ENCODE measurements around the gene SLIRP. TPM values are rescaled to one million over a fixed set of nuclear protein-coding genes. Genes with fewer than 3 reads are reported as not detected.

The SLIRP gene
- total and polyA plus RNA-seq, 2 of the 4 experiments (the other 2 are of a cell fraction): 226 to 244 TPM

DNA sequence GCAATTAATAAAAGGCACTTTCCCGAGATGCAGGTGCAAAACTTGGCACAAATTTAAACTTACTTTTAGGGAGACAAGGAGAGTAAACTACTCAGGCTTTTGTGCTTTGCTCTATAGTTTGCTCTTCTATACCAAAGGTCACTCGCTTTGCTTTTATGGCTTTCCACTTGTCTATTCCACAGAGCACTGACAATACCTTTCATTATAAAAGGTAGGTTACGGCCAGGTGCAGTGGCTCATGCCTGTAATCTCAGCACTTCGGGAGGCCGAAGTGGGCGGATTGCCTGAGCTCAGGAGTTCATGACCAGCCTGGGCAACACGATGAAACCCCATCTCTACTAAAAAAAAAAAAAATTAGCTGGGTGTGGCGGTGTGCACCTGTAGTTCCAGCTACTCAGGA, 33.0 kb upstream of the SLIRP start:
- in situ Hi-C loops (cut with MboI; ENCODE audit: low sequenced_read_pairs): no loop called here
- H3K4me3 ChIP-seq (ENCODE audit: insufficient read depth, low read depth, low read length): no peak overlapping the region
- H3K14ac ChIP-seq (replicated peaks; ENCODE audit: low read depth, low read length): no peak overlapping the region
- dilution Hi-C loops (cut with HindIII; ENCODE audit: low sequenced_read_pairs, unreplicated experiment): no loop called here
- H2BK15ac ChIP-seq (ENCODE audit: low read depth, low read length): no peak overlapping the region
- no peak overlapping the region for H2BK5ac ChIP-seq (ENCODE audit: low read depth, low read length, poor library complexity, severe bottlenecking)
- BruUV-seq (replicated peaks): no TSS peak
- no peak overlapping the region for H2AK9ac ChIP-seq (replicated peaks; ENCODE audit: low read depth, low read length, poor library complexity)
- DNase-seq (no peak), ATAC-seq (ENCODE audit: low read depth) (no peak)
- H4K20me1 ChIP-seq (ENCODE audit: insufficient read depth, low read length): no peaks in the 10 kb centered on the region
- TF ChIP-seq, protein P1, sequence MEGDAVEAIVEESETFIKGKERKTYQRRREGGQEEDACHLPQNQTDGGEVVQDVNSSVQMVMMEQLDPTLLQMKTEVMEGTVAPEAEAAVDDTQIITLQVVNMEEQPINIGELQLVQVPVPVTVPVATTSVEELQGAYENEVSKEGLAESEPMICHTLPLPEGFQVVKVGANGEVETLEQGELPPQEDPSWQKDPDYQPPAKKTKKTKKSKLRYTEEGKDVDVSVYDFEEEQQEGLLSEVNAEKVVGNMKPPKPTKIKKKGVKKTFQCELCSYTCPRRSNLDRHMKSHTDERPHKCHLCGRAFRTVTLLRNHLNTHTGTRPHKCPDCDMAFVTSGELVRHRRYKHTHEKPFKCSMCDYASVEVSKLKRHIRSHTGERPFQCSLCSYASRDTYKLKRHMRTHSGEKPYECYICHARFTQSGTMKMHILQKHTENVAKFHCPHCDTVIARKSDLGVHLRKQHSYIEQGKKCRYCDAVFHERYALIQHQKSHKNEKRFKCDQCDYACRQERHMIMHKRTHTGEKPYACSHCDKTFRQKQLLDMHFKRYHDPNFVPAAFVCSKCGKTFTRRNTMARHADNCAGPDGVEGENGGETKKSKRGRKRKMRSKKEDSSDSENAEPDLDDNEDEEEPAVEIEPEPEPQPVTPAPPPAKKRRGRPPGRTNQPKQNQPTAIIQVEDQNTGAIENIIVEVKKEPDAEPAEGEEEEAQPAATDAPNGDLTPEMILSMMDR (conservative IDR thresholded peaks at IDR 0.05; ENCODE audit: low read depth, low read length): no peak
- TF ChIP-seq CEBPB (IDR thresholded peaks at IDR 0.05; ENCODE audit: low read depth, low read length) (no peak), USF2 (IDR thresholded peaks at IDR 0.05; ENCODE audit: low read depth, low read length) (no peak), NFE2L2 (IDR thresholded peaks at IDR 0.05; ENCODE audit: low read depth, low read length) (no peak), RFX5 (IDR thresholded peaks at IDR 0.05; ENCODE audit: low read depth, low read length) (no peak), MXI1 (IDR thresholded peaks at IDR 0.05; ENCODE audit: borderline replicate concordance, low read depth, low read length) (no peak), SMC3 (IDR thresholded peaks at IDR 0.05; ENCODE audit: low read depth, low read length) (no peak), BHLHE40 (IDR thresholded peaks at IDR 0.05; ENCODE audit: low read depth, low read length) (no peak), ELK1 (IDR thresholded peaks at IDR 0.05; ENCODE audit: borderline replicate concordance, low read depth, low read length) (no peak)
- H4K91ac ChIP-seq (ENCODE audit: insufficient read depth, low read depth, low read length): no peak overlapping the region
- no peak overlapping the region for H4K5ac ChIP-seq (ENCODE audit: low read depth, low read length)
- peaks cover 20% of the 10 kb centered on the region for H3K36me3 ChIP-seq (ENCODE audit: control insufficient read depth, insufficient read depth, low read length)
- no peak overlapping the region for H3K18ac ChIP-seq (ENCODE audit: low read depth, low read length)
- H3K79me1 ChIP-seq (ENCODE audit: low read depth in 1 of 2, low read length in 2 of 2): no peaks in the 10 kb centered on the region
- no peak overlapping the region for H2BK120ac ChIP-seq (ENCODE audit: low read depth, low read length)
- no peak overlapping the region for H3K56ac ChIP-seq (ENCODE audit: extremely low read depth, insufficient read depth, low read length)
- no peak overlapping the region for H2AFZ ChIP-seq (replicated peaks; ENCODE audit: low read length, poor library complexity)
- no CpG with 5 or more reads among the region's 8 CpGs for WGBS, 2 experiments (ENCODE audit: extremely low coverage in 2 of 2, insufficient read length in 1 of 2)
- ChIA-PET CTCF (no interaction called here), POLR2A (ENCODE audit: unreplicated experiment) (no interaction called here)
- H3K27ac ChIP-seq (ENCODE audit: insufficient read depth, low read length): no peak overlapping the region
- no peak overlapping the region for H4K8ac ChIP-seq (ENCODE audit: low read depth in 2 of 2, low read length in 2 of 2)
- H2AK5ac ChIP-seq (ENCODE audit: low read depth, low read length): no peak overlapping the region
- H3K9ac ChIP-seq (ENCODE audit: low read depth, low read length): no peak overlapping the region
- H3K27me3 ChIP-seq (ENCODE audit: control insufficient read depth, insufficient read depth, low read length): no peaks in the 10 kb centered on the region
- H2BK20ac ChIP-seq (ENCODE audit: low read depth, low read length): no peak overlapping the region
- H3K9me1 ChIP-seq (ENCODE audit: insufficient read depth, low read length): 0 out of 2 replicates have a peak, but pooled peaks cover 3% of the 10 kb centered on the region
- intact Hi-C loops (cut with micrococcal nuclease): no loop called here
- no peaks in the 10 kb centered on the region for H3K9me3 ChIP-seq (ENCODE audit: control insufficient read depth, insufficient read depth, low read length)
- no peak overlapping the region for H3K4ac ChIP-seq (ENCODE audit: low read depth, low read length)
- H3K4me2 ChIP-seq (ENCODE audit: low read depth, low read length): no peak overlapping the region
- H3K4me1 ChIP-seq (ENCODE audit: control insufficient read depth, insufficient read depth, low read length): no peaks in the 10 kb centered on the region
- H3K23ac ChIP-seq (ENCODE audit: low read depth, low read length): no peak overlapping the region
